HG02759 (cell line): ENCODE measurements around the gene HIPK2.

ENCODE experiments used
- ATAC-seq: cut with Tn5 transposase; IDR thresholded peaks from one replicate; pipeline ENCODE4 v1.9.1; 2021; ENCODE audit warnings: mild to moderate bottlenecking, moderate library complexity; ENCODE audit not compliant: unreplicated experiment

Gene HIPK2

GRCh38 chr7:139658296-139658695 lies 119.5 kb downstream of the HIPK2 start:
- no peak for ATAC-seq

GRCh38 chr7:139657725-139658124 lies 120.1 kb downstream of the HIPK2 start:
- ATAC-seq, result no peak

DNA sequence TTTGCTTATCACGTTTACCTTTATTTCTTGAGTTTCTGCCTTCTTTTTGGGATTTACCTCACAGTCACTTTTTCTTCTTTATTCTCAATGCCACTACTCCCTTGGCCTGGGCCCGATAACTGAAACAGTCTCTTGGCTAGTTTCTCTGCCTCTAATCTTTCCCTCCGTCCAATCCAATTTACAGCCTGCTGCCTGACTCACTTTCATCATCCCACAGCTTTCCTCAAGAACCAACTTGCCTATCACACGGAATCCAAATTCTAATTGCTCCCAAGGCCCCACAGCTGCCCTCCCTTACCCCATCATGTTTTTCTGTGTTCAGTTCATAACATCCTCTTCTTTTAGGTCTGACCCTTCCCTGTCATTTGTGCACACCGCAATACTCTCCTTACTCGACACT lies 121.4 kb downstream of the HIPK2 start:
- no peak for ATAC-seq

DNA sequence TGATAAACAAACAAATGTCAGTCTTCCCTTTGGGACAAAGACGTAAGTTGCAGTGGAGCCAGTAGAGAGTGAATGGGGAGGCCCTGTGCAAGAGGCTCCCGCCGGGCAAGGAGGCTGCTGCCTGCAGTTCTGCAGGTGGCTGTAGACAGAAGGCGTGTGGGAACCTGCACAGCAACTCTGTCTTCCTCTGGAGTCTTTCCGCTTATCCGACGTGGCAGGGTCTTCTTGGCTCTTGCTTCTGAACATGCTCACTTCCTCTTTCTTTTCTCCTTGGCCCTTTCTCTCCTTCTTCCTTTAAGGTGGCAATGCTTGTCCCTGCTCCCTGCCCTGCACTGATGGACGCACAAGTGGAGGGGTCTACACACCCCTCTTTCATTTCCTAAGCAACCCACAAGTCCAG lies 122.5 kb downstream of the HIPK2 start:
- ATAC-seq, result no peak

- no peak for ATAC-seq
Measured at GRCh38 chr7:139654276-139655181, 123.3 kb downstream of the HIPK2 start.

DNA sequence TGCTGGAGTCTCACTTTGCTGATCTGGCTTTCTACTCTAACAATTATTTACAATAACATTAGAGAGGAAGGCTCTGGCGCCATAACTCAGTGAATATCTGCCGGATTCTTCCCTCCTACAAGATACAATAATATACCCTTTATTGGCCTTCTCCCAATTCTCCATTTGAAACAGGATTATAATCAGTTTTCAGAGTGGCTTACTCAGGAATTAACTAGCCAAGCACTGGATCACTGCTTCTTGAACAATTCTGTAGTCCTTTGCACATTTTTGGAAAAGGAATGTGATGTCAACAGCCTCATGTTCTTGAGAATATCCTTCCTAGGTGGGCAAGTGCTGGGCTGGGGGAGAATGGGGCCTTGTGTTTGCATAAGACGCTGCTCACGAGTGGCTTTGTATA lies 125.9 kb downstream of the HIPK2 start:
- no peak for ATAC-seq

DNA sequence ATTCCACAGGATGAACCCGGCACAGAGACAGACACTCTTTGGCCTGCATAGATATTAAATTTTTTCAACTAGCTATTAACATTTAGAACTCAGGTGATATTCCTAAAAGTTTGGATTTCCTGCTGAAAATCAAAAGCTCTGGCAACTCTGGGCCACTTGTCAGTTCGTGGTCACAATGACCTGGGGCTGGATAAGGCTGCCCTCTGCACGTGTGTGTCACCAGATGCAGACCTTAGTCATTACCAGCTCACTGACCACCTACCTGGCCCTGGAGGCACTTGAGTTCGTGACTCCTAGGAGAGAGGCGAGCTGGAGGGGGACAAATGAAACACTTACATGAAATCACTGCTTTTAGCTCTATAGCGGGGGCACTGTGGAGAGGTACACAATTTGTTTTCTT lies 126.5 kb downstream of the HIPK2 start:
- ATAC-seq, result no peak

DNA sequence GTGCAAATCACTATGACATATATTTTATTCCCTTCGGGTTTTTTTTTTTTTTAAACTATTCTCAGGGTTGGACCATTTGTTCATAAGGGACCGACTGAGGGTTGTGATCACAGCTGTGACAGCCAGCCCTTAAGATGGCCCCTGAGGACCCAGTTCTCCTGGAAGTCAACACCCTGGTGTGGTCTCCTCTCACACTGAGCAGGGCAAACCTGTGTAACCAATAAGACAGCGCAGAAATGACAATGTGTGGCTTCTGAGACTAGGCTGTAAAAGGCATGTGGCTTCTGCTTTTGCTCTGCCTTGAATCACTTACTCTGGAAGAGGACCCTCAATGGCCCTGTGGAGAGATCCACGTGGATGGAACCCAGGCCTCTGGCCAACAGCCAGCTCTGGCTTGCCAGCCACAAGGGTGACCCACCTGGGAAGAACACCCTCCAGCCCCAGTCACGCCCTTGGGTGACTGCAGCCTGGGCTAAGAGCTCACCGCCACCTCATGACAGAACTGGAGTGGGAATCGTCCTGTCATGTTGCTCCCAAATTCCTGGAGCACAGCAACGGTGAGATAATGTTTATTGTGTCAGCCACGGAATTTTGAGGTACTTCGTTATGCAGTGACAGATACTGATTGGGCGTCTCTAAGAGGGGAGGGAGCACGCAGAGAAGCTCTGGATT lies 127.2 kb downstream of the HIPK2 start:
- no peak for ATAC-seq

- ATAC-seq, result peak; percentile 89
Measured at GRCh38 chr7:139648941-139649425, 128.8 kb downstream of the HIPK2 start.

DNA sequence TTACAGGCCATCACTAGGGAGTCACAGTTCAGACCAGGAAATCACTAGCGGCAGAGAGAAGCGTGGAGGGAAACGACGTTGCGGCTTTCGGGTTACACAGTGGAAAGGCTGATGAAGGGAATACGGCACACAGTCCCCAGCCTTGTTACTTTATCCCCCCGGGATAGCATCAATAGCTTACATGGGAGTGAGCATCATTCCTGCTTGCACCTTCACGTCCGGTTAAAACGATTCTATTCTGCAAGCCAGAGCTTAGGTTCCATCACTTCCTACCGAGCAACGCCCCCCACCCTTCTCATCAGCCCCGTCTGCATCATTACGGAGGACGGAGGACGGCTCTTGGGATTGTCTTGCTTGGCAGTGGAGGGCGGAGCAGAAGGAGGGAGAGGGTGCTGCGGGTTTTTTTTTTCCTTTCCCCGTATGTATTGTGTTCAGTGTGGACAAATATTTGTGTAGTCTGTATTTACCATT lies 129.4 kb downstream of the HIPK2 start:
- peak; percentile 10 for ATAC-seq

DNA sequence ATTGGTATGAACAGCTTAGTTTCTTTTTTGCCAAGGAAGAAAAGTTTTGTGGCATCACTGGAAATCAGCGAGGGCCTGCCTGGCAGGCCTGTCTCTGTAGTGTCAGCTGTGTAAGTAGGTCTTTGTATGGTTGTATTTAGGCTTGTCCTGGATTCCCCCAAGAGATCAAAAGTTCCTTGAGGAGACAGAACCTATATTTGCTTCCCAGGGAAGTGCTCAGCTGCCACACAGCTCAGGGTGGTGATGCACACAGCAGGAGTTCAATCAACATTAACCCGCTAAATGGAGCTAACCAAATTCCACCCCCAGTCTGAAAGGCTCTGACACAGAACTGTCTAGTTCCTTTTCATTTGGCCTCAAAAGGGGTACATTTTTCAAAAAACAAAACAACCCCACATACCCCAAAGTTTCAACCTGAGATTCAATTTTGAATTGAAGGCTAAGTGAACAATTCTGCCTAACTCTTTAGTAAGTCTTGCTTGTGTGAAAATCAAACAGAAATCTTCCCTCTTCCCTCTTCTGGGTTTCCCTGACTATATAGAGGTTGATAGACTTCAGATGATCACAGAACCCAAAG lies 129.9 kb downstream of the HIPK2 start:
- no peak for ATAC-seq

- ATAC-seq, result no peak
Measured at GRCh38 chr7:139647085-139647484, 130.7 kb downstream of the HIPK2 start.

- no peak for ATAC-seq
Measured at GRCh38 chr7:139646566-139646965, 131.2 kb downstream of the HIPK2 start.

DNA sequence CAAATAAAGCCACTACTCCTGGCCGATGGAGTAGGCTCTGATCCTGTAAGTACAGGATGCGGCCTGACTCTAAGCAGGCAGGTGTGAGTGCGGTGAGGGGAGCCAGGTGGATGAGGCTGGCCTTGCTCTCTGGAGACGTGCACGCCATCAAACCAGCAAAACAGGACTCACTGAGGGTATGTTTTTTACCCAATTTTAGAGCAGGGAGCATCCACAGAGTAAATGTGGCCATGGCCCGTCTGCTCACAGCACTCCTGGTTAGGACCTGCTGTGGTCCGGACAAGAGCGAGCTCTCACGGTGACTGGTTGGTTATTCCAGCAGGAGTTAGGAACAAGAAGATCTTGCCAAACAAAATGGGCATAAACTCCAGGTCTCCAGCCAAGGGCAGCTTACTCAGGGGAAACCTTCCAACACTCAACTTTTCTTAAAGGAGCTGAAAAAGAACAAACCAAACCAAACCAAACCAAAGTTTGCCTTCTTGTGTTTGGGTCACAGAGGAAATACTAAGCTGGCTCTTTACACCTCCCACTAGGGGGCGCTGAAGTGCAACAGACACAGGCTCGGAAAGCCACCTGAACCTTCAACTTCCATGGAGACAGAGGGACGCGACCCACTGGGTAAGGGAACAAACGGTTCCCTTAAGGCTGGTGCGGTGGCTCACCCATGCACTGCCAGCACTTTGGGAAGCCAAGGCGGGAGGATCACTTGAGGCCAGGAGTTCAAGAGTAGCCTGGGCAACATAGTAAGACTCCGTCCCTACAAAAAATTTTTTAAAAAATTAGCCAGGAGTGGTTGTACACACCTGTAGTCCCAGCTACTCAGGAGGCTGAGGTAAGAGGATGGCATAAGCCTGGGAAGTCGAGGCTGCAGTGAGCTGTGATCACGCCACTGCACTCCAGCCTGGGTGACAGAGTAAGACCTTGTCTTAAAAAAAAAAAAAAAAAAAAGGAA lies 131.9 kb downstream of the HIPK2 start:
- no peak for ATAC-seq

DNA sequence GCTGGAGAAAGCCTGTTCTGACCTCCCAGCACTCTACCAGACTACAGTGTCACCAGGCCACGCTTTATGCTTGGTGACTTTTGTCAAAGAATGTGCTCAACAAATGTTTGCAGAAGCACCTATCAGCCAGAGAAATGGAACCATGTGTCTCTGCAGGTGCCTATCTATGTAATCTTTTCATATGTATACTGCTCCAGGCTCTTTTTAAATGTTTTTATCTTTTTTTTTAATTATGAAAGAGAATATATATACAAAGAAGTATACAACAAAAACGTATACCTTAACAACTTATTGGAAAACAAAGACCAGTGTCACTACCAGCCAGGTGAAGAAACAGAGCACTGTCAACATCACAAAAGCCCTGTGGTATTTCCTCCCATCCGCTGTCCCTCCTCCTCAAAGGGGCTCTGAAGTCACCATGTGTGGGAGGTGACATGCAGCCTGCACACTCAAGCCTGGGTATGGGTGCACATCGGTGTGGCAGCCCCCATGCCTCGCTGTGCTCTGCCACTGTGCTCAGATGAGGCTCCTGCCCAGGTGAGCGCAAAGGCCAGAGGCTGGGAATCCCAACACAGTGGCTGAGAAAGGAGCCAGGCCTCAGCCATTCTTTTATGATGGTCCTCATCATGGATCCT lies 133.7 kb downstream of the HIPK2 start:
- no peak for ATAC-seq

GRCh38 chr7:139642283-139642682 lies 135.5 kb downstream of the HIPK2 start:
- ATAC-seq, result no peak

DNA sequence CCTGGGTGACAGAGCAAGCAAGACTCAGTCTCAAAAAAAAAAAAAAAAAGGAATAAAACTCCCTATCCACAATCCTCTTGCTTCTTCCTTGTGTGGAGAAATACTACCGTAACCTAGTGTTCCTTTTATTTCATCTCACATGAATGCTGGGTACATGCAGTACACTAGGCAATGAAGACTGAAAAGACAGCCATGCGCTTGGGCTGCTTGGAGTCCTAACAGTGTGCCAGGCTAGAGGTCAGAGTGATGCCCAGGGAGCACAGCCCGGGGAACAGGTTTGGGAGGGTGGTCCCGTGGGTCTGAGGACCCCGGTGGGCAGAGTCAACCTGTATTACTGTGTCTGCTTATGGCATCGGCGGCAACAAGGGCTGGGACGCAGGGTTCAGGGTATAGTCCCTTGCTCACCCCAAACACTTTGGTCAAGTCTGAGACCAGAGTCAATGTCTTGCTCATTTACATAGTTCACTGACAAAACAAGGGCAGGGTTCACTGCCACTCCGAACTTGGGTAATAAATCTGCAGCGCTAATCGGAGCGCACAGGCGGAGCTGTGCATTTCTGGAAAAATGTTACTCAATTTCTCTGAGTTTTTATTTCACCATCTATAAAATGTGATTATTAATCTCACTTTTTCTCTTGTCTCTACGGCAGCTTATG lies 136.3 kb downstream of the HIPK2 start:
- no peak for ATAC-seq

DNA sequence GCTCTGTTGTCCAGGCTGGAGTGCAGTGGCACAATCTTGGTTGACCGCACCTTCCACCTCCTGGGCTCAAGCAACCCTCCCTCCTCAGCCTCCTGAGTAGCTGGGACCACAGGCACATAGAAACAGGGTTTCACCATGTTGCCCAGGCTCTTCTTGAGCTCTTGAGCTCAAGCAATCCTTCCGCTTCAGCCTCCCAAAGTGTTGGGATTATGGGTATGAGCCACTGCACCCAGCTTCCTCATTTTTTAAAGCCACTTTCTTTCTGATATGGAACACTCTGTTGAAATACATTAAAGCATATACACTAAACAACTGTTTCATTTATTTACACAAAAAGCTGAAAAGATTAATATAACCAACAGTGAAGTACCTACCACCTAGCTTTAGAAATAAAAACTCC lies 137.1 kb downstream of the HIPK2 start:
- no peak for ATAC-seq

GRCh38 chr7:139639563-139639962 lies 138.2 kb downstream of the HIPK2 start:
- ATAC-seq, result no peak
